GM19467 (cell line): ENCODE measurements around the gene PLXNA4.

Experiments
- ATAC-seq: cut with Tn5 transposase; IDR thresholded peaks from one replicate; pipeline ENCODE4 v1.9.1; 2021; ENCODE audit warnings: mild to moderate bottlenecking, moderate library complexity; ENCODE audit not compliant: unreplicated experiment

PLXNA4 gene

GRCh38 chr7:132225216-132226030 lies 350.8 kb downstream of the PLXNA4 start:
- ATAC-seq, result no peak

- no peak for ATAC-seq
These were observed 354.9 kb downstream of the PLXNA4 start for GRCh38 chr7:132221356-132221755.

- no peak for ATAC-seq
These were observed 356.2 kb downstream of the PLXNA4 start for GRCh38 chr7:132220060-132220459.

GRCh38 chr7:132218876-132219275 lies 357.4 kb downstream of the PLXNA4 start:
- ATAC-seq, result no peak

- no peak for ATAC-seq
These were observed 359.3 kb downstream of the PLXNA4 start for GRCh38 chr7:132216847-132217525.

GRCh38 chr7:132214452-132214851 lies 361.8 kb downstream of the PLXNA4 start:
- no peak for ATAC-seq

- no peak for ATAC-seq
These were observed 362.7 kb downstream of the PLXNA4 start for GRCh38 chr7:132213583-132213982.

GRCh38 chr7:132211971-132212370 lies 364.3 kb downstream of the PLXNA4 start:
- no peak for ATAC-seq

GRCh38 chr7:132210821-132211220 lies 365.4 kb downstream of the PLXNA4 start:
- no peak for ATAC-seq

- no peak for ATAC-seq
These were observed 368.5 kb downstream of the PLXNA4 start for GRCh38 chr7:132207782-132208181.

- no peak for ATAC-seq
These were observed 369.1 kb downstream of the PLXNA4 start for GRCh38 chr7:132207211-132207610.

GRCh38 chr7:132206594-132206993 lies 369.7 kb downstream of the PLXNA4 start:
- no peak for ATAC-seq

- ATAC-seq, result no peak
These were observed 370.8 kb downstream of the PLXNA4 start for GRCh38 chr7:132205509-132205908.

GRCh38 chr7:132203021-132203420 lies 373.2 kb downstream of the PLXNA4 start:
- no peak for ATAC-seq

- no peak for ATAC-seq
These were observed 373.7 kb downstream of the PLXNA4 start for GRCh38 chr7:132202541-132202940.

GRCh38 chr7:132200141-132200540 lies 376.1 kb downstream of the PLXNA4 start:
- no peak for ATAC-seq

GRCh38 chr7:132199626-132200025 lies 376.6 kb downstream of the PLXNA4 start:
- ATAC-seq, result no peak

- no peak for ATAC-seq
These were observed 378.5 kb downstream of the PLXNA4 start for GRCh38 chr7:132197772-132198171.

GRCh38 chr7:132193898-132194297 lies 382.4 kb downstream of the PLXNA4 start:
- no peak for ATAC-seq

GRCh38 chr7:132192809-132193208 lies 383.5 kb downstream of the PLXNA4 start:
- no peak for ATAC-seq

- no peak for ATAC-seq
These were observed 384.9 kb downstream of the PLXNA4 start for GRCh38 chr7:132191418-132191817.

GRCh38 chr7:132190683-132191082 lies 385.6 kb downstream of the PLXNA4 start:
- no peak for ATAC-seq
